DMS79 (cell line): Measurements from ENCODE around the gene TNRC6C.
"Not testable (repeated sequence)": the region's sequence is repeated elsewhere in the genome, so short reads cannot be mapped to it uniquely, and the experiment has no call there.

Experiments
- DNase-seq: peaks from one replicate; lab custom pipeline; 2025; lab: John Stamatoyannopoulos, UW

The TNRC6C gene

DNA sequence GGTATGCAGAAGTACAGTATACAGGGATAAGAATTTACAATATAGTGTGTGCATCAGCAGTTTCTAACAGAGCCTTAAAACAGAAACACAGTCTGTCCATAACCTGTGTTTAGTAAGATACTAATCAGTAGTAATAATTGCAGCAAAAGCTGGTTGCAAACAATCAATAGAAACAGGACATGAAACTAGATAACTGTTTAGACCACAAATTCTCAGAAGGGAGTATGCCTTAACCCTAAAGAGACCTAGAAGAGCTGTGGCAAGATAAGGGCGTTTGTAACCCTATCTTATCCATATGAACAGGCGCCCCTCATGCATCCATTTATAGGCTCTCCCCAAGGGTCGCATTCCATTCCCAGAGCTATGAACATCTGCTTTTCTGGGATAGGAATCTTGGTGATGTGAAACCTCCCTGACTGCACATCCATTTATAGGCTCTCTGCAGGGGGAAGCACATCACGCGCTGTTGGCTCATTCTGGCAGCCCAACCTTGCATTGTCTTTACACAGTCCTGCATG lies 123.9 kb downstream of the TNRC6C start:
- not testable (repeated sequence) for DNase-seq

DNA sequence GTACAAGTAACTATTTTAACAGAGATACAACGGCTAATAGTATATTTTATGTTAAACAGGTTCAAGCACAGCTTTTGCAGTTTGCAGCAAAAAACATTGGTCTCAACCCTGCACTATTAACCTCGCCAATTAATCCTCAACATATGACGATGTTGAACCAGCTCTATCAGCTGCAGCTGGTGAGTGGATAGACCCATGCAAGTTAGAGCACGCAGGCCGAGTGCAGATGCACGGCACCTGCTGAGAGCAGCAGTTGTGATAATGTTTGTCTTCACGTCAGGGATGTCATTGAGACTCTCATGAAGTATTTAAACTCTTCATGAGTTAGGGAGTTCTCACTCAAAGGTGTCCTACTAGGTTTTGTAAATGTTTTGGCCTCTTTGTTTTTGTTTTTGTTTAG lies 124.5 kb downstream of the TNRC6C start:
- peak; percentile 39 for DNase-seq

DNA sequence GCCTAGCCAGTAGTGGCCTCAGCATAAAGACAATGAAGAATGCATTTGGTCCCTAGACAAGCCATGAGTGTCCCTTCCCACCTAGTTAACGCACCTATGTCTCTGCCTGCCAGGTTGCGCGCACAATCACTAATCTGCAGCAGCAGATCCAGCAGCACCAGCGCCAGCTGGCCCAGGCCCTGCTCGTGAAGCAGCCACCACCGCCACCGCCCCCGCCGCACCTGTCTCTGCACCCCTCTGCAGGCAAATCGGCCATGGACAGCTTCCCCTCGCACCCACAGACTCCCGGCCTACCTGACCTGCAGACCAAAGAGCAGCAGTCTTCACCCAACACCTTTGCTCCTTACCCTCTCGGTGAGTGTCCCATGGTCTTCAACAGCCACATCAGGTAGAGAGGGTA lies 128.2 kb downstream of the TNRC6C start:
- DNase-seq: no peak

DNA sequence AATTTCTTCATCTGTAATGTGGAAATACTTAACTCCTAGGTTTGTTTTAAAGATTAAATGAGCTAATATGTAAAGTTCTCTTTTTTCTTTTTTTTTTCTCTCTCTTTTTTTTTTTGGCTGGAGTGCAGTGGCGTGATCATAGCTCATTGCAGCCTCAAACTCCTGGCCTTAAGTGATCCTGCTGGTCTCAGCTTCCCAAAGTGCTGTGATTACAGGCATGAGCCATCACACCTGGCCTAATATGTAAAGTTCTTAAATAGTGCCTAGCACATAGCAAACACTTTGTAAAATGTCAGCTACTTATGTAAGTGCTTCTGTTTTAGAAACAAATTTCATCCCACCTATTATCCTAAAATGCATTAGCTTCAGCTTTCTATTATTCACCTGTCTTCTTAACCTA lies 130.0 kb downstream of the TNRC6C start:
- no peak for DNase-seq

DNA sequence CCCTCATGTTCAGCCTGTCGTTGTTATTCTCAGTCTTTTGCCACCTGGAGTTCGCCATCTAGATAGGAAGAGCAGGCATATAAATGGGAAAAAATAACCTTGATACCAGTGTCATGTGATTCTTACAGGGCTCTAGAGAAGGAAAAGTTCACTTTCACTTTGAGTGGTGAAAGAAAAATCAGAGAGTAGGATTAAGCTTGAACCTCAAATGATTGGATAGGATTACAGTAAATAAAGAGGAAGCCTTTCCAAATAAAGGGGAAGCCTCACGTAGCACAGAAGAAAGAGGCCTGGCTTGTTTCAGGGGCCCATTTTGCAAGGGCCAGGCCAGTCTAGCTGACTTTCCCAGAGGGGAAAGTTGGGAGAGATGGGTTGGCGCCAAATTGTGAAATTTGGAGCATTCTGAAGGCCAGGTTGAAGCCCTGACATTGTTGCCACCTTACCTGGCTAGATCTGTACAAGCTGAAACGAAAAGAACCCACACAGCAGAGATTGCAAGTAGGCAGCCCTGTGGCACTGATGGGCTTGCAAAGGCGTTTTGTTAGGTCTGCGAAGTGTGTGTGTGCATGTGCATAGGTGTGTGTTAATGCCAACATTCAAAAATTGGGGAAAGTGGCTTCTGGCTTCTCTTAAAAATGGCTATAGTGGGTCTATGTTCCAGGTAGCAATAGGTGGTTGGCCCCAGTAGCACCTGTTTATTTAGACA lies 131.2 kb downstream of the TNRC6C start:
- DNase-seq: no peak

DNA sequence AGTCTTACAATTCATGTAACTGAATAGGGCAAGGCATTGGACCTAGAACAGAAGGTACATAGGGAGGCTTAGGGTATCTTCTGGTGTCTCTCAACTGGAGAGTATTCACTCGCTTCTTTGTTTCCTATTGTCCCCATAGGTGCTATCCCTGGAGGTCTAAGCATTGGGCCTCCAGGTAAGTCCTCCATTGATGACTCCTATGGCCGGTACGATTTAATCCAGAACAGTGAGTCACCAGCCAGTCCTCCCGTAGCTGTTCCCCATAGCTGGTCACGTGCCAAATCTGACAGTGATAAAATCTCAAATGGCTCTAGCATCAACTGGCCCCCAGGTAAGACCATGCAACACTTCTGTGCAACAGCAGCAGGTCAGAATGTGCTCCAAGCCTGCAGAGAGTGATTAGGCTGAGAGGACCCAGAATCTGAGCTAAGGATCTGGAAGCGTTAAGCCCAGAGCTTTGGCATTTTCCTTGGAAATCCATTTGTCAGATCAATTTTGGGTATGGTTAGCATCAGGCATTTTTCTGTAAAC lies 134.4 kb downstream of the TNRC6C start:
- DNase-seq: no peak

DNA sequence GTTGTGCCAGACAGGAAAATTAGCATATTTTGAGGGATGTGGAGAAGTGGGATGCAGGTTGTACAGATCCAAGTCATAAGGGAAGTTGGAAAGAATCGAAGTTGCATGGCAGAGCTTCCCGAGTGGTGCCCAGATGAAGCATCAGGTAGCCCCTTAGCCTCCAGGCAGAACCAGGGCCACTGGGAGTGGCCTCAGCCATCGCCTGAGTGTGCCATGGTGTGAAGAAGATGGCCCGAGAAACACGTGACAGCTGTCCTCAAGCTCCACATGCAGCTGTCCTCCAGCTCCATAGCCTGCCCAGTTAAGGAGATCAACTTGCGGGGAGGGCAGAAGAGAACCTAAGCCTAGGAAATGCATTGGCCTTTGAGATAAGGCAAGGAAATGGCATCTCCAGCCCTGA lies 136.5 kb downstream of the TNRC6C start:
- no peak for DNase-seq

DNA sequence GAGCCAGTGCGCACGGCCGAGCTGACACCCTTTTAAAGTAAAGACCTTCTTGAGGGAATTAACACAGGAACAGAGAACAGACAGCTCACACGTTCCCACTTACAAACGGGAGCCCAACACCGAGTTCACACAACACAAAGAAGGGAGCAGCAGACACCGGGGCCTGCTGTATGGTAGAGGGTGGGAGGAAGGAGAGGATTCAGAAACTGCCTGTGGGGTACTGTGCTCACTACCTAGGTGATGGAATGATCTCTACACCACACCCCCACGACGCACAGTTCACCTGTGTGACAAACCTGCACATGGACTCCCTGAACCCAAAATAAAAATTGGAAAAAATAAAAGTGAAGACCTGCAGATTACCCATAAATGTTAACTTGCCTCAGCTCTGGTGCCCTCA lies 137.6 kb downstream of the TNRC6C start:
- DNase-seq: no peak

DNA sequence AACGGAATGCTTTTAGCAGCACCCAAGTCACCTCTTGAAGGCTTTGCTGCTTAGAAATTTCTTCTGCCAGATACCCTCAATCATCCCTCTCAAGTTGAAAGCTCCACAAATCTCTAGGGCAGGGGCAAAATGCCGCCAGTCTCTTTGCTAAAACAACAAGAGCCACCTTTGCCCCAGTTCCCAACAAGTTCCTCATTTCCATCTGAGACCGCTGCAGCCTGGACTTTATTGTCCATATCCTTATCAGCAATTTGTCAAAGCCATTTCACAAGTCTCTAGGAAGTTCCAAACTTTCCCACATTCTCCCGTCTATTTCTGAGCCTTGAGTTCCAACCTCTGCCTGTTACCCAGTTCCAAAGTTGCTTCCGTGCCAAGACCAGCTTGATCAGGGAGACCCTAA lies 142.6 kb downstream of the TNRC6C start:
- DNase-seq: no peak

DNA sequence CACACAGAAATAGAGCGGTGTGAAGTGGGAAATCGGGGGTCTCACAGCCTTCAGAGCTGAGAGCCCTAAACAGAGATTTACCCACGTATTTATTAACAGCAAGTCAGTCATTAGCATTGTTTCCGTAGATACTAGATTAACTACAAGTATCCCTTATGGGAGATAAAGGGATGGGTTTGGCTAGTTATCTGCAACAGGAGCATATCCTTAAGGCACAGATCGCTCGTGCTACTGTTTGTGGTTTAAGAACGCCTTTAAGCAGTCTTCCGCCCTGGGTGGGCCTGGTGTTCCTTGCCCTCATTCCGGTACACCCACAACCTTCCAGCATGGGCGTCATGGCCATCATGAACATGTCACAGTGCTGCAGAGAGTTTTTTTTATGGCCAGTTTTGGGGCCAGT lies 143.0 kb downstream of the TNRC6C start:
- no peak for DNase-seq

DNA sequence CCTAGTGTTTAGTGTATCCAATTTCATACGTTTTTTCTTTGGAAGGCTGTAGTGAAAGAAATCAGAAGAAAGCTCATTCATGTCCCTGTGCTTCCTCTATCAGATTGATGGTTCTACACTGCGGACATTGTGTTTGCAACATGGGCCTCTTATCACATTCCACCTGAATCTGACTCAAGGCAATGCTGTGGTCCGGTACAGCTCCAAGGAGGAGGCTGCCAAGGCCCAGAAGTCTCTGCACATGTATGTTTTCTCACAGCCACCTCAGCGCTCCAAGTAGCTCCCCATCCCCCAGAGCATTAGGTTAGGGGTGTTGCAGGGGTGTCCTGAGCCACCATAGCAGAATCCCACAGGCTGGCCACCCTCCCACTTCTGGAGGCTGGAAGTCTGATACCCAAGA lies 144.8 kb downstream of the TNRC6C start:
- DNase-seq: no peak

DNA sequence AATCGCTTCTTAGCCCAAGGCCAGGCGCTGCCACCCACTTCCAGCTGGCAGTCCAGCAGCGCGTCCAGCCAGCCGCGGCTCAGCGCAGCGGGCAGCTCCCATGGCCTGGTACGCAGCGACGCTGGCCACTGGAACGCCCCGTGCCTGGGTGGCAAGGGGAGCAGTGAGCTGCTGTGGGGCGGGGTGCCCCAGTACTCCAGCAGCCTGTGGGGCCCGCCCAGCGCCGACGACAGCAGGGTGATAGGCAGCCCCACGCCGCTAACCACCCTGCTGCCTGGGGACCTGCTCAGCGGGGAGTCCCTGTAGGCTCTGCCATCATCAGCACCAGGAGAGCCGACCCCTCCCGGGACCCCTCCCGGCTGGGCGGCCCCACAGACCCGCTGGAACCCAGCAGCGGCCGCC lies 146.0 kb downstream of the TNRC6C start:
- DNase-seq: no peak

DNA sequence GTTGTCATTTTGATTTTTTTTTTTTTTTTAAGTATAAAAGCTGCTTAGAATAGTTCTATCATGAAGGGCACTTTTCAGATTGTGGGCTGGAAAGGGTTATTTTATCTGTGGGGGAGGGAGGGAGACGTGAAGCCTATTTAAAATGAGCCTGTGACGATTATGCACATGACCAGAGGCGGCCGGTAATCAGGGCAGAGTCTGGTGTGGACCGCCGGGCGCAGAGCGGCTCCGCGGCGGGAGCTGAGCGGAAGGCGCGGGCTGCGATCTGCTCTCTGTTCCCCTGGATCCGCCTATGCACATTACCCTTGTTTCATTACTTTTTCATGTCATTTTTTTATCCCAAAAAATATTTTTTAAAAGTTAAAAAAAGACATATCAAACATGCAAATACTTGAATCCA lies 146.6 kb downstream of the TNRC6C start:
- no peak for DNase-seq

DNA sequence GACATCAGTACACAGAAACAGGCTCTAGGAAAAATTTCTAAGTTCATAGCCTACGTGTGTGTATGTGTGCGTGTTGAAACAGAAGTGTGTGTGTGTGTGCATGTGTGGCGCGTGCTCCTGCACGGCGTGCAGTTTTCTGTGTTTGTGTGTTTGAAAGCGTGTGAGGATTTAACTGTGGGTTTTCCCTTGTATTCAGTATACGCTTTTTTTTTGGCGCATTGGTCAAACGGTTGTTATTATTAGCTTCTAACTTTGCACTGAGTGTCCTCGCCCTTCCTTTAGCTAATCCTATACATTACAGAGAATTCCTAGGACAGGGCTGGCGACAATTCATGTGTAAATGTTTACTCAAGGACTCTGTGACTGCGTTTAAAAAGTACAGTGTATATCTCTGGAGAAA lies 147.0 kb downstream of the TNRC6C start:
- DNase-seq: no peak

DNA sequence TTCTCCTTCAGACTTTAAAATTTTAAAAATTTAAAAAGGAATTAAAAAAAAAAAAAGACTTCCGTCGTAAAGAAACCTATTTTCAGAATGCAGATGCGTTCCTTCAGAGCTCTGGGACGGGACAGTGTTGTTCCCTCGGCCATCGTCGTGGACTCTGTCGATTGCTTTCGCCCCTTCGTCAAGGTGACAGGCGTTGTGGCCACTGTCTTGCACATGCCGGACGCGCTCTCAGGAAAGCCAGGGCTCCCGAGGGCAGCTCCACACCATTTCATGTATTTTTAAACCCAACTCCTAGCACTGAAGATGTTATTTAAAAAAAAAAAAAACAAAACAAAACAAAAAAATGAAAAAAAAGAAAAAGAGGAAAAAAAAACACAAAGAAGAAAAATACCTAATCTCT lies 147.7 kb downstream of the TNRC6C start:
- no peak for DNase-seq

DNA sequence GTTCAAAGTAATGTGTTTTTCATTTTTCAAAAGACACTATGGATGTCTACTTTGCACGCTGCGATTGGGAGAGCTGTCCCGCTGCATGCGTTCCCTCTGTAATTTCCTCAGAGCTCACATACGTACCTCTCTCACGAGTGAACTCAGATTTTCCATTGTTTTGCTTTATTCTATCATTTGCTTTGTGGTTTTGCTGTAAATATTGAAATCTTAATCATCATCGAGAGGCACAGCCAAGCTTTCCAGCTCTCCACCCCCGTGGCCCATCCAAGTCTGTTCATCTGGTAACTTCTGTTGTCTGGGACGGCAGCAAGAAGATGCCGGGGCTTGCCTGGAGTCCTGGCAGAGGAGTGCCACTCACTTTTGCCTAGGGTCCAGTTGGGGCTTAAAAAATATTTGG lies 149.0 kb downstream of the TNRC6C start:
- no peak for DNase-seq

DNA sequence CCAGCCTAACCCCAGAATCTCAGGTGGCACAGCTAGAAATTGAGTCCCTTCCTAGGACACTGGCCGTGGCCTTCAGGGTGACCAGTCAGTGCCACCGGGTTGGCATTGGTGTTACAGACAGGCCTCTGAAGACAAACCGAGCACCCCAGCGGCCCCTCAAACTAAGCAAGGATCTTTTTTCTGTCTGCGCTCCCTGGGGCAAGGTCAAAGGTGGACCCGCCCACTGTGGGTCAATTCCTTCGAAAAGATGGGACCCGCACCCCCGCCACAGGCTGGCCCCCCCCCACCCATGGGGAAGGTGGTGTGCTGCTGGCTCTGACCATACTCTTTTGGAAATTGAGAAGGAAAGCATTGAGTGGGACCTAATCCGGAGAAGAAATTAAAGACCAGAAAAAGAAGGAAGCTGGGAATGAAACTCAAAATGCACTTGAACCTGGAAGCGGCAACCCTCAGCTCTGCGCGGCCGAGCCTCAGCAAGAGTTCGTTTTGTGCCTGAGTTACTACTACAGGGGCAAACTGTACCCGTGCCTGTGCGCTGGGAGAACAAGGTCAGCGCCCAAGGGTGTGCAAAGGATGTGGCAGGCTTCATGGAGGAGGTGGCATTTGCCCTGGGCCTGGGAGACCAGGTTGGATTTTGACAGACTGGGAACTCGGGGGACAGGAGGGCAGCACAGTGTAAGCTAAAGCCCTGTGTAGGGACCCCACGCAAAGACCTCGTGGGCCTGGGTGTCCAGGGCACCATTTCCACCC lies 149.6 kb downstream of the TNRC6C start:
- DNase-seq: no peak

DNA sequence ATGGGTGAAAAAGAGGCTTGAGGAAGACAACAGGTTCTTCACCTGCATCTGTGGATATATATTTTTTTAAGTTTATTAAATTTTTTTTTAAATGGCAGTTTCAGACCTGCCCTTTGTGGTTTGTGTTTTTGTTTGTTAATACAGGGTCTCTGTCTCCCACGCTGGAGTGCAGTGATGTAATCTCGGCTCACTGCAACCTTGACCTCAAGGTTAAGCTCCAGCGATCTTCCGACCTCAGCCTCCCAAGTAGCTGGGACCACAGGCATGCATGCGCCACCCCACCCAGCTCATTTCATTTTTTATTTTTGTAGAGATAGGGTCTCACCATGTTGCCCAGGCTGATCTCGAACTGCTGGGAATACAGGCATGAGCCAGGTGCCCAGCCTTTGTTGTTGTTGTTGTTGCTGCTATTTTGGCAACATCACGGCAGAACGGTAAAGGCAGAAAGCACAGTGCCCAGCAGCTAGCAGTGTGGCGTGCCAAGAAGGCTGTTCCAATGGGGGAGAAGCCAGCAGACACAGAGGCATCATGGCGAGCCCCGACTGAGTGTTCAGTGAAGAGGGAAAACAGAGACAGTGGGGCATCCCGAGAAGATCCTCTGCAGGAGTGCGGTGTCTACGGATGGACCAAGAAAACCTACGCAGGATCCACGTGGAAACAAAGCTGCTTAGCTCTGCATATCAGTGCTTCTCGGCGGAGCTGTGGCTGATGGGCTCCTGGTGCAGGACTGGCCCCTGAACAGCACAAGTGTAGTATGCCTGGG lies 150.4 kb downstream of the TNRC6C start:
- no peak for DNase-seq

DNA sequence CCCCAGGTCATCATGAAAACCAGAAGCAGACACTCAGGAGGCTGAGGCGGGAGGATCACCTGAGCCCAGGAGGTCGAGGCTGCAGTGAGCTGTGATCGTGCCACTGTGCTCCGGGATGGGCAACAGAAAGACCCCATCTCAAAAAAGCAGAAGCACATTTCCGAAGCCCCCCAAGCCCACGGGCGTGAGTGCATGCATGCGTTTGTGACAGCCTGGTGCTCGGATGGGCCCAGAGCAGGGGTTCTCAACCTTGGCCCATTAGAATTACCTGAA lies 150.9 kb downstream of the TNRC6C start:
- no peak for DNase-seq

DNA sequence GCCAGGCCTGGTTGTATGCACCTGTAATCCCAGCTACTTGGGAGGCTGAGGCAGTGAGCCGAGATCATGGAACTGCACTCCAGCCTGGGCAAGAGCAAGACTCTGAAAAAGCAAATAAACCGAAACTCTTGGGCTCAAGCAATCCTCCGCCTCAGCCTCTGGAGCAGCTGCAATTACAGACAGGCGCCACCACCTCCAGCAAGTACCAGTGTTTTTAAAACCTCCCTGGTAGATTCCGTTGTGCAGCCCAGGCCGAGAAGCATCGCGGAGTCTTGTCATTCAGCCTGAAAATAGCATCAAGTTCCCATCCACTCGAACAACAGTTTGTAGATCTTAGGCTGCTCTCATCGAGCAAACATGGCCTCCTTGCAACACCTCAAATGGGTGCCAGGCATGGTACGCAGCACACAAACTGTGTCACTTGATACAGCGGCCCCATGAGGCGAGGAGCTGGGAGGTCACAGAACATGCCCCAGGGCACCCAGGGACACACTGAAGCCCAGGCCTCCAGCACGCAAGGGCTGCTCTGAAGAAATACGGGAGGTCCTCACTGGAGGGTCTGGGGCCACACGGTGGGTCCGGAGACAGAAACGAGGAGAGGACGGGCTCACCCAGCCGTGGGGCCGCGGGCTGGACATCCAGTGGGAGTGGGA lies 152.0 kb downstream of the TNRC6C start:
- no peak for DNase-seq

DNA sequence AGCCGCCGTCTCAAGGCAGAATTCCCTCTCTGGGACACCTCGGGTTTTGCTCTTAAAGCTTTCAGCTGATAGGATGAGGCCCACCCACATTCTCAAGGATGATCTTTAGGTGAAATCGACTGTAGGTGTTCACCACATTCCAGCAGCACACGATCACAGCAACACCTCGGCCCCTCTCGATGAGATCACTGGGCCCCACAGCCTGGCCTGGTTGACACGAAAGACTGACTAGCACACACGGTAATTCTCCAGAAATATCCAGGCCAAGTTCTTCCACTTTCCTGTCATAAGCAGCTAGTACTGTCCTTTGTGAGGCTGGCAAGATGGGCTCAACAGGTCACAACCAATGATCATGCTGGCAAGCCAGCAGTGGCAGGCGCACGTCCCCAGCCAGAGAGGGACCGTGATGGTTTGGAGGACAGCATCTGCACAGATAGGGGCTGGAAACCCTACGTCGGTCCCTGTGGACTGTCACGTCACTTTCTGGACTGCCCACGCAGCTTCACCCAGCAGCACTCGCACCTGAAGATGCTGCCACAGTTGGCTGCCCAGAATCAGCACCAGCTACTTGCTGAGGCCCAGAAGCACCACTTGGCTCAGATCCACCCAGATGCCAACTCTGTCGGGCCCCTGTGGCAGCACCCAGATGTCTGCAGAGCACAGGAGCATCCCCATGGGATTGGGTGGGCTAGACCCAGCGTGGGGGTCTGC lies 152.7 kb downstream of the TNRC6C start:
- DNase-seq: no peak
